Stimulated activated CD8-positive, alpha-beta memory T cell treated with anti-CD3 and anti-CD28 coated beads, Interleukin-7, amount 100 ng/mL, for 4 hours (primary cell): Measurements from ENCODE around the gene JAG1.
"Not testable (repeated sequence)": the region's sequence is repeated elsewhere in the genome, so short reads cannot be mapped to it uniquely, and the experiment has no call there.

Experiments used
- DNase-seq, 2 donors: peaks; one replicate each; pipeline ENCODE4 v3.0.0-alpha.2; 2020; ENCODE audit warnings: low read depth in 2 of 2

The JAG1 gene

DNA sequence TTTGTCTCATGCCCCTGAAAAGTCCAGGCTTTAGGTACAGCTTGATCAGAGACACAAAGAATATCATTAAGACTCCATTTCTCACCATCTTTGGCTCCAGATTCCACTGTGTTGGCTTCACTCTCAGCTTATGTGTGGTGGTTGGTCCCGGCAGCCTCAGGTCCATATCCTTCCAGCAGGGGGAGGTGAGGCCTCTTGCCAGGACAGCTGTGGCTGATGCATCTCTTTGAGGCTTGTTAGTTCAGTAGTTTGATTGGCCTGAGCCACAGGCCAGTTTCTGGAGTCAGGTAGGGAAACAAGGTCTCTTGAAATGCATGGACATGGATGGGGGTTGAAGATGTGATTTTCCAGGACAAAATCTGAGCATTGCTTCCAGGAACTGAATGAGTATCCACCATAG lies 62.4 kb downstream of the JAG1 start:
- DNase-seq = no peak

GRCh38 chr20:10610251-10610650 lies 63.5 kb downstream of the JAG1 start:
- DNase-seq = no peak

- no peak for DNase-seq
These were observed 64.0 kb downstream of the JAG1 start for GRCh38 chr20:10609770-10610169.

- no peak for DNase-seq
These were observed 64.5 kb downstream of the JAG1 start for GRCh38 chr20:10609276-10609675.

DNA sequence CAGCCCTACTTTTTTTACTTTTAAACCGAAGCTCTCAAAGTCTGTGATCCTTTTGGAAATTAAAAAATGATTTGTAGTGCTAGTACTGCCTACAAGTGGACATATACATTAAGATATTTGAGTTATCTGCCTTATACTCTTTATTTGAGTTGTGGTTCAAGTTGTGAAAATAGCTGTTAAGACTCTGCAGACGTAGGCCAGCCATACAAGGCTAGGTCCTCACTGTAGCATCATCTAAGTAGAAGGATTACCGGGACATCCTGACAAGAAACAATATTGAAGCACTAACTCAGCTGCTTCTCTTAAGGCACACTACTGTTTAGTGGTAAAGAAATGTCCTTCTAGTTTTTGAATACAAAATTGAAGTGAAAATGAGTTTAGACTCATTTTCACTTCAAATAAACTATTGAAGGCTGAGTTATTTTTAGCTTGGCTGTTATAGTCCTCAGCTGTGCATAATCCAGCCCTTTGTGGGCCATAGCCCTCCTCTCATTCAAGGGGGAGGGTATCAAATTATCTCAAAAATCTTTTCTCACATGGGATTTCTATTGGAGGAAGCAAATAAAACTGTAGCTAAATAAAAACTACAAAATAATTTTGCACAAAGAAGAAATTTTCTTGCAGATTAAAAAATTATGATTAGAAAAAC lies 68.1 kb downstream of the JAG1 start:
- no peak for DNase-seq

DNA sequence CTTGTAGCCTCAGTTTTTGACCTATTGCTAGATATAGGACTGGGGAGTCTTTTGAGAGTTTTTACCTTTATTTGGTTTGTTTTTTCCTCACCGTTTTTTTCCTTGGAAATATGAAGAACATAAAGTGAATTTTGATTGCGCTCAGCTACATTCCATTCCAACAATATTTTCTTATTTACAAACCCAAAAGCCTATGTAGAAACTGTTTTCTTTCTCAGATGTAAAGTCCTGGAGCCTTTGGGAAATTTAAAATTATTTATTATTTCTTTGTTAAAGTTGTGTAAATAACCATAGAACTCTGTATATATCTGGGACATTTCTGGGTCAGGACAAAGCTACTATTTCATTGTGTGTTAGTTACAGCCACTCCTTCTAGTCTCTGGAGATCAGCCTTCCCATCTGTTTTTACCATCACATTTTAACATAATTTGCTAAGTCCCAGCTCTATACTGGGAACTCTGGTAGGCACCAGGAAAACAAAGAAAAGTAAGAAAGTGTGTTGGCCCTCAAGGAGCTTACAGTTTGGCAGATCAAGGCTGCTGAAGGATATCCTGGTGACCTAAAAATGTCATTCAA lies 68.8 kb downstream of the JAG1 start:
- no peak for DNase-seq

DNA sequence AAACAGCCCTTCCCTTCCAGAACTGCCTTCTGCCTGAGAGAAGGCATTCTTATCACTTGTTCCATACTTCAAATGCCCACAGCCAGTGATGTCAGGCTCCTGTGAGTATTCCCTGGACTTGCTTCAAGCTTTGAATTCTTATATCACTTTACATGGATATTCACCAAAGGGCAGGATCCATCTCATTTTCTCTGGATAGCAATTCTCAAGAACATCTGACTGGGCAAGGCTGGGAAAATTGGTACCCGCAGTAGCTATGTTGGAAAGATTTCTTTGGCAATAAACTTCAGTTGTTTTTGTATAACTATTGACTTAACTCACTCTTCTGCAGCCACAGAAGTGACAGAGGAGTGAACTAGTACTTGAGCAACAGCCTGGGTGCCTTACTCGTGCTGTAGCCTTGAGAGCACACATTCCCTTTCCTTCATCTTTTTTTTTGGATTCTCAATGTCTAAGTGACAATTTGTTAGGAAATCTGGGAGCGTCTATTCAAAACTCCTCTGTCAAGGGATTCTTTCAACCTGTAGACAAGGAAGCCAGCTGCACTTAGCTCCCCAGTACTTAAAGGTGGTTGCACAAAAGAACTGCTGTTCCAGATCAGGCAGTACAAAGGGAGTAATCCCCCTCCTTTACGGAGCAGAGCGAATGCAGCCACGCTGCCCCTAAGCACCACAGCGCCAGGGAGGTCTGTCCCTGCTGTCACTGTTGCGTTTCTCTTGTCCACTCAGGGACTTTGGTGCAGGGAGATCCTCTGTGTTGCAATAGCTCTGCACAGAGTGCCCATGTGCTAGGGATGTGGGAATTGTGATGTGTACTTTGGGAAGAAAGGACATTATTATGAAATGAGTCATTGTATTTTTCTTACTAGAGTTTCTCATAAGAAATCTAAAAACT lies 69.6 kb downstream of the JAG1 start:
- no peak for DNase-seq

DNA sequence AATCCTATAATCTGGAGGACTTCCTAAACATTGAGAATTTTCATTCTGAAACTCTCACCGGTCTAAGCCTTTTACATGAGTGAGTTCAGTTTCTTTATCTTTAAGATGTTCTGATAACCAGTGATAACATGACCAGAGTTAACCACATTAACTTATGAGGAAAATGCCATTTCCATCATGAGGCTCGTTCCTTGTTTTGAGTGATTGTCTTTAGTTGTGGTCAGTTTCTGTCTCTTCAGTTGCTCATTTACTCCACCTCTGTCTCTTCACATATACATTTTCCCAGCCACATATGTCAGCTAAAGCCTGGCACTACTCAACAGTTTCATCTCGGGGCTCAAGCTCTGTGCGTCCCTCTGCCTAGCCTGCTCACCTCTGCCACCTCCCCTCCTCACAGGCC lies 70.4 kb downstream of the JAG1 start:
- DNase-seq = no peak

- no peak for DNase-seq
These were observed 71.5 kb downstream of the JAG1 start for GRCh38 chr20:10602221-10602871.

GRCh38 chr20:10597637-10598036 lies 76.2 kb downstream of the JAG1 start:
- no peak for DNase-seq

GRCh38 chr20:10596710-10597121 lies 77.1 kb downstream of the JAG1 start:
- no peak for DNase-seq

GRCh38 chr20:10595985-10596384 lies 77.8 kb downstream of the JAG1 start:
- no peak for DNase-seq

GRCh38 chr20:10595266-10595665 lies 78.5 kb downstream of the JAG1 start:
- no peak for DNase-seq

DNA sequence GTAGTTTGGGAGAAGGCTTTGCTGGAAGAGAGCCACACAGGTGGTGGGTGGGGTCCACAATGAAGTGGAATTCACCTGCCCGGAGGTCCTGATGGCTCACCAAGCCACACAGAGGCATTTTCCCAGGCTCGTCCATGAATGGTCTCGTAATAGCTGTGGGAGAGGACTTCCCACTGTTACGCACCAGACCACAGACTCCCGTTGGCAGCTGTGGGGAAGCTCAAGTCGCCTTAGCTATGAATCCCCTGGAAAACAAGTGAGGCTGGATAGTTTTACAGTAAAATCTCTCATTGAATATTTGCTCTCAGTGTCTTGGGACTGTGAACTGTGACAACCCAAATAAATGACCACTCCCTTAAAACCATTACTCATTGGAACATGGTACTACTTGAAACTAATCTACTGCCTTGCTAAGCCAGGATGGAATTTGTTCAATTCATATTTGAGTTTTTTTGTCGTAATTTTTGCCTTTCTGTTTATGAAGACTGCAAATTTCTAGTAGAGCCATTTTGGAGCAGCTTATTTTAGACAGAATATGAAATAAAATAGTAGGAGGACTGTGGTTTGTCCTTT lies 79.4 kb downstream of the JAG1 start:
- DNase-seq = no peak

GRCh38 chr20:10591946-10592521 lies 81.8 kb downstream of the JAG1 start:
- no peak for DNase-seq

- DNase-seq = no peak
These were observed 82.7 kb downstream of the JAG1 start for GRCh38 chr20:10590950-10591671.

DNA sequence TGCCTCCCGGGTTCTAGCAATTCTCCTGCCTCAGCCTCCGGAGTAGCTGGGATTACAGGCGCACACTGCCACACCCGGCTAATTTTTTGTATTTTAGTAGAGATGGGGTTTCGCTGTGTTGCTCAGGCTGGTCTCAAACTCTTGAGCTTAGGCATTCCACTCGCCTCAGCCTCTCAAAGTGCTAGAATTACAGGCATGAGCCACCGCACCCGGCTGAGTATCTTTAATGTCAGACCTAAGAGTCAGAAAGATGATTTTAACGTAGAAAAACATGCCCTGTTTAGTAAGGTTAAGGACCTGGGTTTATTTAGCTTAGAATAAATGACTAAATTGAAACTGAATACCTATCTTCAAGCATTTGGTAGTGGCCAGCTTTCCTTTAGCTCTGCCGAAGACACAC lies 83.4 kb downstream of the JAG1 start:
- not testable (repeated sequence) for DNase-seq
